CD4-positive, alpha-beta memory T cell (primary cell): ENCODE measurements around the gene PPFIA1. TPM values are rescaled to one million over a fixed set of nuclear protein-coding genes. Genes with fewer than 3 reads are reported as not detected.

Experiments used
- CTCF ChIA-PET: fragments of 350-600 bp; sonication (Branson Sonifier 250); formaldehyde crosslinking; loops from one replicate; lab custom pipeline; 2021; ENCODE audit warnings: inconsistent platforms; ENCODE audit not compliant: partially characterized antibody; lab: Charles Lee
- POLR2A ChIA-PET: fragments of 350-600 bp; sonication (Branson Sonifier 250); formaldehyde crosslinking; loops from one replicate; lab custom pipeline; 2021; ENCODE audit not compliant: partially characterized antibody; lab: Charles Lee
- DNase-seq, 5 donors: peaks; one replicate each; pipeline versions ENCODE4 v3.0.0 to v3.0.0-alpha.2; 2020 to 2022; ENCODE audit warnings: mixed read lengths in 1 of 5
- H3K27ac ChIP-seq: one replicate; pipeline ENCODE4 v1.7.0; 2013; ENCODE audit warnings: low read depth, low read length
- H3K27me3 ChIP-seq: 2 replicates; pipeline ENCODE4 v1.7.0; 2013; ENCODE audit warnings: mild to moderate bottlenecking, low read length, moderate library complexity; ENCODE audit not compliant: insufficient read depth
- H3K36me3 ChIP-seq: 2 replicates; pipeline ENCODE4 v1.7.0; 2013; ENCODE audit warnings: mild to moderate bottlenecking, low read length, moderate library complexity; ENCODE audit not compliant: insufficient read depth
- H3K4me1 ChIP-seq: 2 replicates; pipeline ENCODE4 v1.7.0; 2013; ENCODE audit warnings: mild to moderate bottlenecking, low read length, moderate library complexity; ENCODE audit not compliant: insufficient read depth
- H3K4me3 ChIP-seq, 2 donors: one replicate each; pipeline ENCODE4 v1.7.0; 2013; ENCODE audit warnings: low read length in 2 of 2, mild to moderate bottlenecking in 1 of 2
- H3K9me3 ChIP-seq, 2 donors: one replicate each; pipeline ENCODE4 v1.7.0; 2013; ENCODE audit warnings: low read length in 2 of 2, control low read depth in 1 of 2; ENCODE audit not compliant: control insufficient read depth in 1 of 2
- H3K27ac Mint-ChIP-seq, 7 donors: one replicate each; pipeline ENCODE4 v1.8.0; 2020 to 2021; ENCODE audit warnings: mixed read lengths in 7 of 7, mild to moderate bottlenecking in 6 of 7, inconsistent platforms in 3 of 7, moderate library complexity in 3 of 7
- H3K27me3 Mint-ChIP-seq, 2 donors: one replicate each; pipeline ENCODE4 v1.8.0; 2020 to 2021; ENCODE audit warnings: mixed read lengths in 2 of 2
- H3K36me3 Mint-ChIP-seq, 2 donors: one replicate each; pipeline ENCODE4 v1.8.0; 2020 to 2021; ENCODE audit warnings: mixed read lengths in 2 of 2, inconsistent platforms in 1 of 2, mild to moderate bottlenecking in 1 of 2
- H3K4me1 Mint-ChIP-seq, 4 donors: one replicate each; pipeline ENCODE4 v1.8.0; 2020 to 2021; ENCODE audit warnings: mixed read lengths in 4 of 4, mild to moderate bottlenecking in 1 of 4
- H3K4me3 Mint-ChIP-seq, 8 donors: one replicate each; pipeline ENCODE4 v1.8.0; 2020 to 2021; ENCODE audit warnings: mixed read lengths in 8 of 8, mild to moderate bottlenecking in 7 of 8, moderate library complexity in 6 of 8, inconsistent platforms in 3 of 8
- H3K9me3 Mint-ChIP-seq, 8 donors: one replicate each; pipeline ENCODE4 v1.8.0; 2020 to 2021; ENCODE audit warnings: mixed read lengths in 8 of 8, mild to moderate bottlenecking in 5 of 8, inconsistent platforms in 3 of 8, moderate library complexity in 1 of 8
- intact Hi-C: fragments of 100-400 bp; cut with micrococcal nuclease; formaldehyde crosslinking; loops from one replicate; pipeline ENCODE4 v1.15.1; 2023
- polyA plus RNA-seq, 2 donors: library from polyadenylated mRNA; unstranded; fragments of 300-500 nt; fragmentation: Illumina TruSeq; gene quantifications; one replicate each; pipeline ENCODE4 v1.2.3, GENCODE V29; 2021
- total RNA-seq, 2 experiments: library from RNA; stranded (reverse); gene quantifications; one replicate each; pipeline ENCODE4 v1.2.3, GENCODE V29; 2021

PPFIA1 gene
- total and polyA plus RNA-seq, 4 experiments from 2014 or later, result 4.3 to 54.8 (median 35.8) TPM

- H3K36me3 ChIP-seq, result peaks cover 43% of the 10 kb centered on the region
These were observed 73.1 kb downstream of the PPFIA1 start for GRCh38 chr11:70343636-70344035.

GRCh38 chr11:70348191-70348590 lies 77.7 kb downstream of the PPFIA1 start:
- Mint-ChIP-seq H3K9me3 (no peaks in the 10 kb centered on the region), H3K27me3 (no peaks in the 10 kb centered on the region), H3K27ac (no peak overlapping the region), H3K4me3 (no peak overlapping the region), H3K36me3 (peaks cover 53 to 68% of the 10 kb centered on the region in 2 donors), H3K4me1 (peaks cover 0 to 2% (median 0%) of the 10 kb centered on the region in 4 donors)
- POLR2A ChIA-PET, result no interaction called here
- peaks cover 39% of the 10 kb centered on the region for H3K36me3 ChIP-seq
- H3K4me3 ChIP-seq, result no peak overlapping the region
- CTCF ChIA-PET, result no interaction called here
- no peaks in the 10 kb centered on the region for H3K9me3 ChIP-seq
- H3K27me3 ChIP-seq, result no peaks in the 10 kb centered on the region
- DNase-seq, result no peak
- no peak overlapping the region for H3K27ac ChIP-seq
- no peaks in the 10 kb centered on the region for H3K4me1 ChIP-seq
- intact Hi-C loops, result no loop called here

More at GRCh38 chr11:70343636-70344035, 73.1 kb downstream of the PPFIA1 start:
- no peak overlapping the region for H3K27ac ChIP-seq
- Mint-ChIP-seq H3K9me3 (no peaks in the 10 kb centered on the region), H3K4me1 (no peaks in the 10 kb centered on the region), H3K27me3 (no peaks in the 10 kb centered on the region), H3K36me3 (peaks cover 56 to 70% of the 10 kb centered on the region in 2 donors), H3K27ac (no peak overlapping the region), H3K4me3 (no peak overlapping the region)
- H3K4me1 ChIP-seq, result no peaks in the 10 kb centered on the region
- POLR2A ChIA-PET, result no interaction called here
- no peaks in the 10 kb centered on the region for H3K9me3 ChIP-seq
- H3K27me3 ChIP-seq, result no peaks in the 10 kb centered on the region
- CTCF ChIA-PET, result no interaction called here
- no peak overlapping the region for H3K4me3 ChIP-seq
- DNase-seq, result no peak
- intact Hi-C loops, result no loop called here

- ChIA-PET POLR2A (no interaction called here), CTCF (no interaction called here)
- no peak overlapping the region for H3K27ac ChIP-seq
- peaks cover 38% of the 10 kb centered on the region for H3K36me3 ChIP-seq
- H3K27me3 Mint-ChIP-seq, result no peaks in the 10 kb centered on the region
- H3K4me1 ChIP-seq, result no peaks in the 10 kb centered on the region
- H3K36me3 Mint-ChIP-seq, result peaks cover 53 to 67% of the 10 kb centered on the region in 2 donors
- H3K4me3 Mint-ChIP-seq, result no peak overlapping the region
- no peaks in the 10 kb centered on the region for H3K27me3 ChIP-seq
- no peak for DNase-seq
- H3K9me3 Mint-ChIP-seq, result no peaks in the 10 kb centered on the region
- H3K27ac Mint-ChIP-seq, result no peak overlapping the region
- no peaks in the 10 kb centered on the region for H3K9me3 ChIP-seq
- intact Hi-C loops, result no loop called here
- H3K4me3 ChIP-seq, result no peak overlapping the region
- peaks cover 0 to 2% (median 0%) of the 10 kb centered on the region in 4 donors for H3K4me1 Mint-ChIP-seq
These were observed 78.1 kb downstream of the PPFIA1 start for GRCh38 chr11:70348608-70349007.

GRCh38 chr11:70351646-70352045 lies 81.2 kb downstream of the PPFIA1 start:
- H3K4me3 Mint-ChIP-seq, result no peak overlapping the region
- intact Hi-C loops, result no loop called here
- no peak overlapping the region for H3K27ac ChIP-seq
- H3K27me3 ChIP-seq, result no peaks in the 10 kb centered on the region
- DNase-seq, result no peak
- no peaks in the 10 kb centered on the region for H3K27me3 Mint-ChIP-seq
- peaks cover 50% of the 10 kb centered on the region for H3K36me3 ChIP-seq
- POLR2A ChIA-PET, result no interaction called here
- no peaks in the 10 kb centered on the region for H3K9me3 Mint-ChIP-seq
- H3K4me1 Mint-ChIP-seq, result peaks cover 0 to 2% (median 0%) of the 10 kb centered on the region in 4 donors
- no peaks in the 10 kb centered on the region for H3K4me1 ChIP-seq
- H3K36me3 Mint-ChIP-seq, result peaks cover 61 to 74% of the 10 kb centered on the region in 2 donors
- no peak overlapping the region for H3K27ac Mint-ChIP-seq
- H3K4me3 ChIP-seq, result no peak overlapping the region
- H3K9me3 ChIP-seq, result no peaks in the 10 kb centered on the region
- CTCF ChIA-PET, result no interaction called here

- no peak overlapping the region for H3K27ac ChIP-seq
- no peaks in the 10 kb centered on the region for H3K27me3 ChIP-seq
- intact Hi-C loops, result no loop called here
- H3K4me3 ChIP-seq, result no peak overlapping the region
- CTCF ChIA-PET, result interaction anchor here (0.5 kb wide), 1 partner anchor 16 kb away, joined by 3 read pairs; no protein-coding TSS in a partner anchor
- Mint-ChIP-seq H3K4me3 (no peak overlapping the region), H3K27ac (no peak overlapping the region), H3K4me1 (peaks cover 0 to 2% (median 0%) of the 10 kb centered on the region in 4 donors), H3K36me3 (peaks cover 62 to 74% of the 10 kb centered on the region in 2 donors), H3K27me3 (no peaks in the 10 kb centered on the region), H3K9me3 (no peaks in the 10 kb centered on the region)
- no peak for DNase-seq
- H3K4me1 ChIP-seq, result no peaks in the 10 kb centered on the region
- H3K36me3 ChIP-seq, result peaks cover 54% of the 10 kb centered on the region
- no peaks in the 10 kb centered on the region for H3K9me3 ChIP-seq
- POLR2A ChIA-PET, result no interaction called here
These were observed 81.6 kb downstream of the PPFIA1 start for GRCh38 chr11:70352100-70352499.

GRCh38 chr11:70352601-70353000 lies 82.1 kb downstream of the PPFIA1 start:
- H3K36me3 Mint-ChIP-seq, result peaks cover 60 to 74% of the 10 kb centered on the region in 2 donors
- no peak overlapping the region for H3K4me3 ChIP-seq
- ChIA-PET CTCF (interaction anchor here (0.5 kb wide), 1 partner anchor 16 kb away, joined by 3 read pairs; no protein-coding TSS in a partner anchor), POLR2A (no interaction called here)
- H3K27ac ChIP-seq, result no peak overlapping the region
- H3K9me3 Mint-ChIP-seq, result no peaks in the 10 kb centered on the region
- DNase-seq, result no peak
- no peaks in the 10 kb centered on the region for H3K4me1 ChIP-seq
- intact Hi-C loops, result no loop called here
- H3K27ac Mint-ChIP-seq, result no peak overlapping the region
- H3K27me3 ChIP-seq, result no peaks in the 10 kb centered on the region
- H3K27me3 Mint-ChIP-seq, result no peaks in the 10 kb centered on the region
- no peaks in the 10 kb centered on the region for H3K9me3 ChIP-seq
- no peak overlapping the region for H3K4me3 Mint-ChIP-seq
- peaks cover 54% of the 10 kb centered on the region for H3K36me3 ChIP-seq
- peaks cover 0 to 2% (median 0%) of the 10 kb centered on the region in 4 donors for H3K4me1 Mint-ChIP-seq

GRCh38 chr11:70353329-70353728 lies 82.8 kb downstream of the PPFIA1 start:
- DNase-seq, result no peak
- no peak overlapping the region for H3K27ac Mint-ChIP-seq
- intact Hi-C loops, result no loop called here
- H3K4me3 Mint-ChIP-seq, result peak overlapping the region in 1 of 8 donors; percentile 6
- H3K9me3 ChIP-seq, result no peaks in the 10 kb centered on the region
- CTCF ChIA-PET, result no interaction called here
- H3K4me1 ChIP-seq, result no peaks in the 10 kb centered on the region
- H3K27ac ChIP-seq, result no peak overlapping the region
- POLR2A ChIA-PET, result no interaction called here
- no peaks in the 10 kb centered on the region for H3K27me3 Mint-ChIP-seq
- no peaks in the 10 kb centered on the region for H3K9me3 Mint-ChIP-seq
- no peaks in the 10 kb centered on the region for H3K27me3 ChIP-seq
- H3K36me3 Mint-ChIP-seq, result peaks cover 59 to 77% of the 10 kb centered on the region in 2 donors
- peaks cover 0 to 2% (median 0%) of the 10 kb centered on the region in 4 donors for H3K4me1 Mint-ChIP-seq
- H3K36me3 ChIP-seq, result peaks cover 50% of the 10 kb centered on the region
- no peak overlapping the region for H3K4me3 ChIP-seq
